K562 (cell line): Measurements from ENCODE around the gene VEGFC. TPM values are rescaled to one million over a fixed set of nuclear protein-coding genes. Genes with fewer than 3 reads are reported as not detected.

ENCODE experiments used
- ATAC-seq: fragments of 200-7000 bp; cut with Tn5 transposase; 3 replicates; pipeline ENCODE4 v1.9.1; 2020; ENCODE audit warnings: moderate library complexity
- BruUV-seq: library from RNA; stranded (reverse); fragments of 400-500 nt; replicated peaks from 2 replicates; lab custom pipeline; 2021; lab: Mats Ljungman, UMichigan
- CTCF ChIA-PET: fragments of 300-600 bp; formaldehyde crosslinking; extraction: SDS; loops from one replicate; lab custom pipeline; 2021; ENCODE audit warnings: low intra/inter-chr PET ratio; lab: Yijun Ruan, JAX
- POLR2A ChIA-PET: fragments of 300-600, 350-650 bp; sonication (Branson Sonifier 250); formaldehyde crosslinking; extraction: SDS; loops from one replicate; lab custom pipeline; 2021; ENCODE audit warnings: antibody characterized with exemption, inconsistent platforms; lab: Yijun Ruan, JAX
- DNase-seq, 4 experiments: peaks; one replicate each; pipeline versions ENCODE4 v3.0.0 to v3.0.0-alpha.2; 2011 to 2018; ENCODE audit warnings: low spot score in 3 of 4, mixed read lengths in 3 of 4; ENCODE audit errors: extremely low read depth in 1 of 4
- FAIRE-seq: peaks from 2 replicates; lab custom pipeline; 2011; peaks lifted over from hg19 to GRCh38; lab: Jason Lieb, UNC
- H2AFZ ChIP-seq: 2 replicates; pipeline ENCODE4 v1.6.0; 2011; ENCODE audit warnings: low read depth, low read length, control low read depth, inconsistent platforms
- H3K27ac ChIP-seq: fragments of 200-600 bp; 3 replicates; pipeline ENCODE4 v1.8.0; 2011; ENCODE audit warnings: low read depth, mild to moderate bottlenecking, control low read depth, inconsistent platforms, low read length, moderate library complexity, mixed read lengths; ENCODE audit errors: extremely low read depth
- H3K27me3 ChIP-seq, 2 experiments: fragments of 300-600 bp in 1 of 2; 2 replicates in 1 of 2; 3 replicates in 1 of 2; pipeline versions ENCODE4 v1.6.0 to v1.8.0; 2011; ENCODE audit warnings: inconsistent platforms in 2 of 2, low read length in 2 of 2, mild to moderate bottlenecking in 1 of 2, mixed read lengths in 1 of 2, moderate library complexity in 1 of 2; ENCODE audit not compliant: control insufficient read depth in 2 of 2, insufficient read depth in 2 of 2
- H3K36me3 ChIP-seq: fragments of 300-600 bp; 3 replicates; pipeline ENCODE4 v1.8.0; 2011; ENCODE audit warnings: mild to moderate bottlenecking, low read length, inconsistent platforms; ENCODE audit not compliant: control insufficient read depth, insufficient read depth
- H3K4me1 ChIP-seq, 2 experiments: fragments of 200-600 bp in 1 of 2; replicated peaks in 1 of 2; 2 replicates in 1 of 2; 3 replicates in 1 of 2; pipeline versions ENCODE4 v1.5.1 to v1.8.0; 2011; ENCODE audit warnings: inconsistent platforms in 2 of 2, low read length in 2 of 2, mild to moderate bottlenecking in 1 of 2, mixed read lengths in 1 of 2, moderate library complexity in 1 of 2; ENCODE audit not compliant: control insufficient read depth in 2 of 2, insufficient read depth in 2 of 2
- H3K4me2 ChIP-seq: 2 replicates; pipeline ENCODE4 v1.6.1; 2011; ENCODE audit warnings: low read length, control low read depth, inconsistent platforms, mixed read lengths; ENCODE audit not compliant: insufficient read depth
- H3K4me3 ChIP-seq: fragments of 200-600 bp; sonication (generic), shearing (Covaris generic); 2 replicates; pipeline ENCODE4 v1.5.1; 2016; ENCODE audit warnings: control low read depth, inconsistent platforms
- H3K79me2 ChIP-seq: fragments of 200-600 bp; 3 replicates; pipeline ENCODE4 v1.8.0; 2011; ENCODE audit warnings: low read length, inconsistent platforms; ENCODE audit not compliant: control insufficient read depth, insufficient read depth
- H3K9ac ChIP-seq, 2 experiments: 2 replicates each; pipeline versions ENCODE4 v1.6.0 to v1.6.1; 2011; ENCODE audit warnings: low read depth in 2 of 2, low read length in 2 of 2, control low read depth in 1 of 2, inconsistent platforms in 1 of 2, mild to moderate bottlenecking in 1 of 2, mixed read lengths in 1 of 2; ENCODE audit not compliant: insufficient read depth in 1 of 2
- H3K9me1 ChIP-seq: one replicate; pipeline ENCODE4 v1.6.0; 2011; ENCODE audit warnings: inconsistent platforms, mild to moderate bottlenecking, low read length, moderate library complexity; ENCODE audit not compliant: control insufficient read depth, insufficient read depth
- H3K9me3 ChIP-seq: replicated peaks from 2 replicates; pipeline ENCODE4 v1.5.1; 2011; ENCODE audit warnings: low read depth, low read length, inconsistent platforms; ENCODE audit not compliant: control insufficient read depth, insufficient read depth
- H4K20me1 ChIP-seq: replicated peaks from 2 replicates; pipeline ENCODE4 v1.6.1; 2011; ENCODE audit warnings: low read length, inconsistent platforms, mixed read lengths; ENCODE audit not compliant: control insufficient read depth, insufficient read depth
- ESRRB ChIP-seq: fragments of 250-450 bp; sonication (Bioruptor Pico); IDR thresholded peaks from 2 replicates; pipeline ENCODE4 v1.5.0; 2020; ENCODE audit warnings: mild to moderate bottlenecking, moderate library complexity, borderline replicate concordance
- FOXJ3 ChIP-seq: sonication (generic); formaldehyde crosslinking; IDR thresholded peaks from 2 replicates; pipeline ENCODE4 v1.4.0; 2020; ENCODE audit warnings: mild to moderate bottlenecking, missing genetic modification reagents
- KAT8 ChIP-seq: fragments of 450-650 bp; IDR thresholded peaks from 2 replicates; pipeline ENCODE4 v1.6.1; 2016; ENCODE audit warnings: low read depth, mild to moderate bottlenecking
- KLF10 ChIP-seq: fragments of 250-450 bp; sonication (Bioruptor Pico); IDR thresholded peaks from 2 replicates; pipeline ENCODE4 v1.6.1; 2021; ENCODE audit warnings: matching md5 sums
- MED1 ChIP-seq: sonication (generic); formaldehyde crosslinking; IDR thresholded peaks from 2 replicates; pipeline ENCODE4 v1.8.1; 2023; ENCODE audit warnings: missing genetic modification reagents, borderline replicate concordance
- NBN ChIP-seq: fragments of 450-650 bp; IDR thresholded peaks from 2 replicates; pipeline ENCODE4 v1.6.1; 2016; ENCODE audit warnings: low read depth, mild to moderate bottlenecking
- TCFL5 ChIP-seq: fragments of 250-450 bp; sonication (Bioruptor Pico); conservative IDR thresholded peaks from 2 replicates; pipeline ENCODE4 v1.6.1; 2021; ENCODE audit warnings: mild to moderate bottlenecking, moderate library complexity, matching md5 sums
- ZNF146 ChIP-seq: IDR thresholded peaks from one replicate; pipeline ENCODE4 v1.6.1; 2018; ENCODE audit warnings: missing compliant biosample characterization; ENCODE audit not compliant: unreplicated experiment
- WGBS: fragments of 100-300 bp; shearing (Covaris generic); methylation state at CpG from one replicate; pipeline ENCODE4 v1.1.6; 2016; ENCODE audit warnings: low coverage, mixed read lengths; ENCODE audit not compliant: insufficient coverage; ENCODE audit errors: missing lambda C conversion rate; 5-methylcytosine and 5-hydroxymethylcytosine counted together
- in situ Hi-C: fragments of 300-500 bp; cut with MboI; formaldehyde crosslinking; loops from 4 replicates; pipeline ENCODE4 v1.15.0; 2018; ENCODE audit warnings: inconsistent platforms, mixed read lengths
- intact Hi-C: fragments of 100-400 bp; cut with micrococcal nuclease; formaldehyde crosslinking; loops from 2 replicates; pipeline ENCODE4 v1.14.2; 2022
- polyA plus RNA-seq, 8 experiments: library from polyadenylated mRNA; depleted of rRNA in 4 of 8; stranded (reverse) in 5 of 8; unstranded in 3 of 8; fragments of >200 nt; fragmentation: Nextera tagmentation in 2 of 8; fragmentation: Illumina TruSeq in 1 of 8; extraction: Ambion mirVana in 2 of 8; extraction: Trizol in 1 of 8; gene quantifications; 2 replicates each; pipeline versions ENCODE4 v1.2.1 to v1.2.3, GENCODE V29; 2011 to 2014; ENCODE audit warnings: inconsistent platforms in 1 of 8, missing spikeins in 1 of 8
- total RNA-seq, 7 experiments: library from RNA; depleted of rRNA in 6 of 7; stranded (reverse); fragments of >200 nt in 6 of 7; fragmentation: Illumina TruSeq in 2 of 7; extraction: Trizol in 2 of 7; gene quantifications; 2 replicates each; pipeline versions ENCODE4 v1.2.1 to v1.2.3, GENCODE V29; 2011 to 2021; ENCODE audit warnings: low replicate concordance in 1 of 7
- TF ChIP-seq, protein P1 (sequence below): fragments of 250-450 bp; sonication (Bioruptor Pico); IDR thresholded peaks from 2 replicates; pipeline ENCODE4 v1.5.0; 2020; ENCODE audit warnings: mild to moderate bottlenecking
- TF ChIP-seq, protein P2 (sequence below): fragments of 450-650 bp; IDR thresholded peaks from 2 replicates; pipeline ENCODE4 v1.6.1; 2018; ENCODE audit warnings: mild to moderate bottlenecking, low read depth; ENCODE audit not compliant: partially characterized antibody
- TF ChIP-seq, protein P3 (sequence below): fragments of 450-650 bp; formaldehyde crosslinking; IDR thresholded peaks from 2 replicates; pipeline ENCODE4 v1.4.0; 2020; ENCODE audit warnings: mild to moderate bottlenecking, moderate library complexity

VEGFC gene
- total and polyA plus RNA-seq, 9 of the 15 experiments (the other 6 are each of a cell fraction or from before 2014, with no cell fraction given), result not detected

DNA sequence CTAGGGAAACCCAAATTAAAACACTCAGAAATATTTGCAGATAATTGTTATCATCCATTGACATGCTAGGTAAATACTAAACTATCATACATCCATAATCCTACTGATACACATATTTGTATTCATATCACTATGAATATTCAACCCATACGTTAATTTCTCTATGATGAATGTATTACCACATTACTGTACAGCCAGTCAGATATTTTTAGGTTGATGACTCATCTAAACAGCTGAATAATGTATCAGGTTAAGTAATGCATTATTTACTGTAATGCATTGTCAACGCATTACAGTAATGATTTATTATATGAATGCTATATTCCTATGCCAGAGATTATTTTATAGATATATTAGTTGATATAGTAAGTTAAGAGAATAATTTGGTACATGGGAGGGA lies 37.1 kb downstream of the VEGFC start:
- H3K9ac ChIP-seq, result no peak overlapping the region
- 0% methylated on average over 2 of the region's 2 CpGs for WGBS
- H4K20me1 ChIP-seq, result no peaks in the 10 kb centered on the region
- in situ Hi-C loops (no loop called here), intact Hi-C loops (no loop called here)
- no peaks in the 10 kb centered on the region for H3K9me1 ChIP-seq
- ChIA-PET CTCF (no interaction called here), POLR2A (no interaction called here)
- H3K9me3 ChIP-seq, result no peaks in the 10 kb centered on the region
- no peaks in the 10 kb centered on the region for H3K79me2 ChIP-seq
- DNase-seq (no peak), FAIRE-seq (no peak), ATAC-seq (no peak)
- no peaks in the 10 kb centered on the region for H3K27me3 ChIP-seq
- no TSS peak for BruUV-seq
- H3K36me3 ChIP-seq, result no peaks in the 10 kb centered on the region
- no peak overlapping the region for H2AFZ ChIP-seq
- no peak overlapping the region for H3K4me2 ChIP-seq
- H3K4me3 ChIP-seq, result no peak overlapping the region
- TF ChIP-seq, protein P1, sequence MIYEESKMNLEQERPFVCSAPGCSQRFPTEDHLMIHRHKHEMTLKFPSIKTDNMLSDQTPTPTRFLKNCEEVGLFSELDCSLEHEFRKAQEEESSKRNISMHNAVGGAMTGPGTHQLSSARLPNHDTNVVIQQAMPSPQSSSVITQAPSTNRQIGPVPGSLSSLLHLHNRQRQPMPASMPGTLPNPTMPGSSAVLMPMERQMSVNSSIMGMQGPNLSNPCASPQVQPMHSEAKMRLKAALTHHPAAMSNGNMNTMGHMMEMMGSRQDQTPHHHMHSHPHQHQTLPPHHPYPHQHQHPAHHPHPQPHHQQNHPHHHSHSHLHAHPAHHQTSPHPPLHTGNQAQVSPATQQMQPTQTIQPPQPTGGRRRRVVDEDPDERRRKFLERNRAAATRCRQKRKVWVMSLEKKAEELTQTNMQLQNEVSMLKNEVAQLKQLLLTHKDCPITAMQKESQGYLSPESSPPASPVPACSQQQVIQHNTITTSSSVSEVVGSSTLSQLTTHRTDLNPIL, result no peak
- TF ChIP-seq KLF10 (CRISPR knock-in tag) (no peak), ESRRB (CRISPR knock-in tag) (no peak), TCFL5 (no peak), MED1 (no peak), ZNF146 (CRISPR knock-in tag) (no peak), KAT8 (no peak), FOXJ3 (CRISPR knock-in tag) (no peak), NBN (no peak)
- TF ChIP-seq, protein P2, sequence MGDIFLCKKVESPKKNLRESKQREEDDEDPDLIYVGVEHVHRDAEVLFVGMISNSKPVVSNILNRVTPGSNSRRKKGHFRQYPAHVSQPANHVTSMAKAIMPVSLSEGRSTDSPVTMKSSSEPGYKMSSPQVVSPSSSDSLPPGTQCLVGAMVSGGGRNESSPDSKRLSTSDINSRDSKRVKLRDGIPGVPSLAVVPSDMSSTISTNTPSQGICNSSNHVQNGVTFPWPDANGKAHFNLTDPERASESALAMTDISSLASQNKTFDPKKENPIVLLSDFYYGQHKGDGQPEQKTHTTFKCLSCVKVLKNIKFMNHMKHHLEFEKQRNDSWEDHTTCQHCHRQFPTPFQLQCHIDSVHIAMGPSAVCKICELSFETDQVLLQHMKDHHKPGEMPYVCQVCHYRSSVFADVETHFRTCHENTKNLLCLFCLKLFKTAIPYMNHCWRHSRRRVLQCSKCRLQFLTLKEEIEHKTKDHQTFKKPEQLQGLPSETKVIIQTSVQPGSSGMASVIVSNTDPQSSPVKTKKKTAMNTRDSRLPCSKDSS, result no peak
- TF ChIP-seq, protein P3, sequence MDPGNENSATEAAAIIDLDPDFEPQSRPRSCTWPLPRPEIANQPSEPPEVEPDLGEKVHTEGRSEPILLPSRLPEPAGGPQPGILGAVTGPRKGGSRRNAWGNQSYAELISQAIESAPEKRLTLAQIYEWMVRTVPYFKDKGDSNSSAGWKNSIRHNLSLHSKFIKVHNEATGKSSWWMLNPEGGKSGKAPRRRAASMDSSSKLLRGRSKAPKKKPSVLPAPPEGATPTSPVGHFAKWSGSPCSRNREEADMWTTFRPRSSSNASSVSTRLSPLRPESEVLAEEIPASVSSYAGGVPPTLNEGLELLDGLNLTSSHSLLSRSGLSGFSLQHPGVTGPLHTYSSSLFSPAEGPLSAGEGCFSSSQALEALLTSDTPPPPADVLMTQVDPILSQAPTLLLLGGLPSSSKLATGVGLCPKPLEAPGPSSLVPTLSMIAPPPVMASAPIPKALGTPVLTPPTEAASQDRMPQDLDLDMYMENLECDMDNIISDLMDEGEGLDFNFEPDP (CRISPR knock-in tag), result no peak
- H3K4me1 ChIP-seq, result no peaks in the 10 kb centered on the region
- no peak overlapping the region for H3K27ac ChIP-seq
